Midbrain (tissue), 1 donor: ENCODE data around the gene PATE1.

Source experiments
- DNase-seq: peaks from one replicate; lab custom pipeline; 2025; lab: John Stamatoyannopoulos, UW

PATE1 gene

GRCh38 chr11:125790825-125791224 is 44.7 kb downstream of the PATE1 start:
- no peak for DNase-seq

DNA sequence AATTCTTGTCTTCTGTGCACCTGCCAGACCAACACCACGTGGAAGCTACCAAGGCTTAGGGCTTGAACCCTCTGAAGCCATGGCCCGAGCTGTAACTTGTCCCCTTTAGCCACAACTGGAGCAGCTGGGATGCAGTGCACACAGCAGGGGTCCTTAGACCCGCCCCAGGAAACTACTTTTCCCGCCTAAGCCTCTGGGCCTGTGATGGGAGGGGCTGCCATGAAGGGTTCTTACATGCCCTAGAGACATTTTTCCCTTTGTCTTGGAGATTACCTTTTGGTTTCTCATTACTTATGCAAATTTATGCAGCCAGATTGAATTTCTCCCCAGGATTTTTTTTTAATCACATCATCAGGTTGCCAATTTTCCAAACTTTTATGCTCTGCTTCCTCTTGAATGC is 51.6 kb downstream of the PATE1 start:
- DNase-seq = no peak
